GM21786 (cell line): ENCODE measurements around the gene KBTBD7.
"Not testable (repeated sequence)": the region's sequence is repeated elsewhere in the genome, so short reads cannot be mapped to it uniquely, and the experiment has no call there.

Source experiments
- ATAC-seq: cut with Tn5 transposase; IDR thresholded peaks from one replicate; pipeline ENCODE4 v1.9.1; 2021; ENCODE audit not compliant: unreplicated experiment

KBTBD7 gene

DNA sequence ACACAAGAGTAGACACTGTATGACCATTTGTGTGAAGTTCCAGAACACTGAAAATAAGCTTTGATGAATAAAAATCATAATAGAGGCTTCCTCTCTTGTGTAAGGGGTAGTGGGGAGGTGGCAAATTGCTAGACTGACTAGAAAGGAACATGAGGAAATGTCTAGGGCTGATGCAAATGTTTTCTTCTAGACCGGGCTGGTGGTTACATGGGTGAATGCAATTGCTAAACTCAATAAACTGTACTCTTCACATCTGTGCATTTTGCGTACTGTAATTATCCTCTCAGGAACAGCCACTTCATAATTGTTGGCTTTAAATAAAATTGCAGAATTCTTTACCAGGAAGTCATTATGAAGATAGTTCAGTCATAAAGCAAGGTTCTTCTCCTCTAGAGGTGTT, 5.2 kb upstream of the KBTBD7 start:
- peak; percentile 75 for ATAC-seq

DNA sequence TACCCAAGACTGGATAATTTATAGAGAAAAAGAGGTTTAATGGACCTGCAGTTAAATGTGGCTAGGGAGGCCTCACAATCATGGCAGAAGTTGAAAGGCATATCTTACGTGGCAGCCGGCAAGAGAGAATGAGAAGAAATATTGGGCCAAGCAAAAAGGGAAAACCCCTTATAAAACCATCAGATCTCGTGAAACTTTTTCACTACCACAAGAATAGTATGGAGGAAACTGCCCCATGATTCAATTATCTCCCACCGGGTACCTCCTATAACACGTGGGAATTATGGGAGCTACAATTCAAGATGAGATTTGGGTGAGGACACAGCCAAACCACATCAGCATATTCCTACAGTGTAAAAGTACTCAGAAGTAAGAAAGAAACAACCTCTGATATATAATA, 4.7 kb upstream of the KBTBD7 start:
- no peak for ATAC-seq

- ATAC-seq, result no peak
Observed at GRCh38 chr13:41196620-41197019, 2.3 kb upstream of the KBTBD7 start.

GRCh38 chr13:41196011-41196410, 1.6 kb upstream of the KBTBD7 start:
- no peak for ATAC-seq

DNA sequence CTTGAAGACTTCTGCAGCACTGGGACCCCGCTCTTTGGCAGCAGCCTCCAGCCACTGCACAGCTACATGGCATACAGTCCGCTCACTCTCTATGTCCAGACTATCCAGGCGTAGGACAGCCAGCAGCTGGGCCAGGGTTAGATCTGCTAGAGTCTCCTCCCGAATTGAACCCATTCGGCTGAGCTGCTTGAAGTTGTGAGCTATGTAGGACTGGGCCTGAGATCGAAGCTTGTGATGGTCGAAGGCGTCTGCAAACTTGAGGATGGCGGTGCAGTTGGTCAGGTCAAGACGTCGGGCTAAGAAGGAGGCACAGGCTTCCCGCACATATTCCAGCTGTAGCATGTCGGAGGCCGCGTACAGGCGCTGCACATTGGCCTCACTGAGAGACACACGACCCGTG, 900 bp downstream of the KBTBD7 start:
- ATAC-seq, result no peak

DNA sequence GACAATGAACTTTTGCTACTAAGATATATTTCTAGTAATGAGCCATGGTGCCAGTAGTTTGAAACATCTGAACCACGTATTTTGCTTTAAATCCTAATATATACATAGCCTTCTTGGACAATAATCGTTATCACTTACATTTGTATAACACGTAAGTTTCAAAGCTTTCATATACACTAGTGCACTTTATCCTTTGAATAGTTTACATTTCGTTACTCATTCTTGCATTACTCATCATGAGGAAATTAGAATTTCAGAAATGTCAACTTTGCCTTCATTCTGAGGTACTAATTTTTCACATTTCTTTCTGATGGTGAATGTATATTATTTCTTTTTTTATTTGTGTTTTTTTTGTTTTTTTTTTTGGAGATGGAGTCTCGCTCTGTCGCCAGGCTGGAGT, 5.8 kb downstream of the KBTBD7 start:
- ATAC-seq, result no peak

DNA sequence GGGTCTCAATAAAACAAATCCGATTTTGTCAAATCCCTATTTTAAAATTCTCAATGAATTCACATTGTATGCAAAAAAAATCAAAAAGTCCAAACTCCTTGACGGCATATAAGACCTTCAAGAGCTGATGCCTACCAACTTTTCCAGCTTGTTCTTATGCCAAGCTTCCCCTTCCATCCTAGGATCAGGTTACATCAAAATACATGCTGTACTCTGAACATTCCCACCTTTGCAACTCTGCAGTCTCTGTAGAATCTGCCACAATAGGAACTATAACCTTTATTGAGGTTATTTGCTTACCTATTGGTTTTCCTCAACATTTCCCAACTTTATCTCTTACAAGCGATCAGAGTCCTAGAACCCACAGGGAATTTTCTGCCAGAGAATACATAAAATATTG, 7.9 kb downstream of the KBTBD7 start:
- ATAC-seq, result no peak

DNA sequence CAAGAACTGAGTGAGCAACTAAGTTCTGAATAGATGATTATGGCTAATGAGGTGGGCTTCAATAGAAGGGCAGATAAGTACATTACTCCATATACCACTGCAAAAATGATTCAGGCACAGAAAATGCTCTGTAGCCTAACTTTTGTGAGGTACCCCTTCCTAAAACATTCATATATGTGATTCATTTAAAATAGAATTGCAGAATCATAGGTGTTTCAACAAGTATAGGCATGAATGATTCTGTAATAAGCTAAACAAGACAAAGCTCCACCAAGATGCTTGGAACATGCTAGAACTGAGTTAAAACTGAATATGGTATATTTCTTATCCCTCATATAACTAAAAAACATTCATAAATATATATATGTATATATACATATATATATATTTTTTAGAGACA, 12.1 kb downstream of the KBTBD7 start:
- ATAC-seq, result no peak

- ATAC-seq, result no peak
Observed at GRCh38 chr13:41179593-41180250, 14.6 kb downstream of the KBTBD7 start.

- no peak for ATAC-seq
Observed at GRCh38 chr13:41178040-41178439, 16.3 kb downstream of the KBTBD7 start.

- ATAC-seq, result no peak
Observed at GRCh38 chr13:41177616-41178015, 16.8 kb downstream of the KBTBD7 start.

- not testable (repeated sequence) for ATAC-seq
Observed at GRCh38 chr13:41175576-41175975, 18.8 kb downstream of the KBTBD7 start.

DNA sequence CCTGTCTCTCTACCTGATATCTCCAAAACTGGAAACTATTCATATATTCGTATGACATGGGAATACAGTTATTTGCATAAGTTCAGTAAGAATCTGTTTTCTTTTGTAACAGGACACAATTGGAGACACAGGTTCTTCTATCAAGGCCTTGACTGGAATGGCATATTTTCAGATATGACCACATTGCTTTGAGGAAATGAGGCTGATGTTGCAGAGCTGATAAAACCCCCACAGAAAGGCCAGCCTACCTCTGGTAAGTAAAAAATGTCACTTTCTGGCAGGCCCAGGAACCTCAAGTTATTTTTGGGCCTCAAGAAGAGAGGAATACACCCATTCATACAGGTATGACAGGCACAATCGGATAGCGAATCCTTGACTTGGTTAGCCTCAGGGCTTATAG, 32.2 kb downstream of the KBTBD7 start:
- no peak for ATAC-seq

GRCh38 chr13:41159174-41159573, 35.2 kb downstream of the KBTBD7 start:
- ATAC-seq, result no peak

GRCh38 chr13:41157048-41157717, 37.2 kb downstream of the KBTBD7 start:
- no peak for ATAC-seq

- ATAC-seq, result no peak
Observed at GRCh38 chr13:41156620-41157019, 37.7 kb downstream of the KBTBD7 start.

GRCh38 chr13:41154042-41154441, 40.3 kb downstream of the KBTBD7 start:
- ATAC-seq, result no peak

GRCh38 chr13:41152005-41152404, 42.4 kb downstream of the KBTBD7 start:
- no peak for ATAC-seq

DNA sequence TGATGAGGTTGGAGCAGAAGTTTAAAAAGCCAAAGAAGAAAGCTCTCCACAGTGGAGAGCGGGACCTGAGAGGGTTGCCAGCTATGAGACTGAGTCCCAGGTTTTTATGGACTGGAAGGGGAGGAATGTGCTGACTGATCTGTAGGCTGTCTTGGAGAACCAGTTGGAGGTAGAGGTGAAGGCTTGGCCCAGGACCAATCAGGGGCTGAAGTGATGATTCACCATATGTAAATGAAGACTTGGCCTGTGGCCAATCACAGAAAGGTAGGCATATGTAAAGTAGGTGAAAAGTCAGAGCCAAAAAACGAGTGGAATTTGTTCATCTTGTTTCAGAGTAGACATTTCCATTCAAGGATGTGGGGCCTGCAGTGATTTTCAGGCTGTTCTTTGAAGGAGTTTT, 44.3 kb downstream of the KBTBD7 start:
- no peak for ATAC-seq

- ATAC-seq, result no peak
Observed at GRCh38 chr13:41148419-41149283, 45.7 kb downstream of the KBTBD7 start.

- ATAC-seq, result no peak
Observed at GRCh38 chr13:41145136-41145908, 49.0 kb downstream of the KBTBD7 start.
